HepG2 (cell line): ENCODE measurements around the gene EXOC3L2. TPM values are rescaled to one million over a fixed set of nuclear protein-coding genes. Genes with fewer than 3 reads are reported as not detected.

Source experiments
- ARNT ChIP-seq: fragments of 450-650 bp; IDR thresholded peaks from 2 replicates; pipeline ENCODE4 v1.6.1; 2017
- CEBPB ChIP-seq: IDR thresholded peaks from 2 replicates; pipeline ENCODE4 v1.6.1; 2011; ENCODE audit warnings: low read depth, low read length, improper control_type of control experiment, borderline replicate concordance
- CEBPG ChIP-seq: IDR thresholded peaks from 2 replicates; pipeline ENCODE4 v1.6.1; 2016
- CHD2 ChIP-seq: IDR thresholded peaks from 2 replicates; pipeline ENCODE4 v1.6.1; 2011; ENCODE audit warnings: low read depth, low read length, improper control_type of control experiment
- GATAD1 ChIP-seq: IDR thresholded peaks from 2 replicates; pipeline ENCODE4 v1.6.1; 2016; ENCODE audit warnings: missing genetic modification reagents, missing compliant biosample characterization
- KDM5A ChIP-seq: fragments of 200-600 bp; sonication (generic); IDR thresholded peaks from 2 replicates; pipeline ENCODE4 v1.7.0; 2018; ENCODE audit warnings: antibody characterized with exemption, mild to moderate bottlenecking, low read length, borderline replicate concordance
- KLF16 ChIP-seq, 2 experiments: sonication (generic) in 1 of 2; formaldehyde crosslinking in 1 of 2; IDR thresholded peaks; 2 replicates each; pipeline versions ENCODE4 v1.6.1 to v1.8.0; 2016 to 2023; ENCODE audit warnings: missing genetic modification reagents in 2 of 2, missing compliant biosample characterization in 1 of 2
- MIER3 ChIP-seq: IDR thresholded peaks from 2 replicates; pipeline ENCODE4 v1.6.1; 2016; ENCODE audit warnings: missing compliant biosample characterization, borderline replicate concordance
- NCOA2 ChIP-seq: sonication (generic); formaldehyde crosslinking; IDR thresholded peaks from 2 replicates; pipeline ENCODE4 v1.8.0; 2022; ENCODE audit warnings: inconsistent platforms
- NFE2L1 ChIP-seq: sonication (generic); formaldehyde crosslinking; IDR thresholded peaks from 2 replicates; pipeline ENCODE4 v1.4.0; 2020; ENCODE audit warnings: missing genetic modification reagents, mild to moderate bottlenecking, borderline replicate concordance
- NFIC ChIP-seq: IDR thresholded peaks from 2 replicates; pipeline ENCODE4 v1.6.1; 2012; ENCODE audit warnings: mild to moderate bottlenecking, low read length, inconsistent platforms
- NFYC ChIP-seq: IDR thresholded peaks from 2 replicates; pipeline ENCODE4 v1.6.1; 2016; ENCODE audit warnings: missing genetic modification reagents, missing compliant biosample characterization
- SP5 ChIP-seq: IDR thresholded peaks from 2 replicates; pipeline ENCODE4 v1.6.1; 2016; ENCODE audit warnings: low read depth, borderline replicate concordance
- TBX2 ChIP-seq: sonication (generic); formaldehyde crosslinking; IDR thresholded peaks from 2 replicates; pipeline ENCODE4 v1.5.0; 2020; ENCODE audit warnings: missing genetic modification reagents, mild to moderate bottlenecking, borderline replicate concordance
- ZBTB42 ChIP-seq: sonication (generic); formaldehyde crosslinking; IDR thresholded peaks from 2 replicates; pipeline ENCODE4 v1.5.0; 2020; ENCODE audit warnings: mild to moderate bottlenecking, missing genetic modification reagents
- ZNF225 ChIP-seq: sonication (generic); formaldehyde crosslinking; IDR thresholded peaks from 2 replicates; pipeline ENCODE4 v1.4.0; 2020; ENCODE audit warnings: mild to moderate bottlenecking, missing genetic modification reagents
- ZNF256 ChIP-seq: sonication (generic); formaldehyde crosslinking; conservative IDR thresholded peaks from 2 replicates; pipeline ENCODE4 v1.4.0; 2020; ENCODE audit warnings: missing genetic modification reagents
- ZNF468 ChIP-seq: sonication (generic); formaldehyde crosslinking; IDR thresholded peaks from 2 replicates; pipeline ENCODE4 v1.8.0; 2022; ENCODE audit warnings: mild to moderate bottlenecking, moderate library complexity, missing genetic modification reagents
- ZNF678 ChIP-seq: sonication (generic); formaldehyde crosslinking; IDR thresholded peaks from 2 replicates; pipeline ENCODE4 v1.4.0; 2020; ENCODE audit warnings: mild to moderate bottlenecking, missing genetic modification reagents
- ZNF780A ChIP-seq: sonication (generic); formaldehyde crosslinking; IDR thresholded peaks from 2 replicates; pipeline ENCODE4 v1.8.0; 2022; ENCODE audit warnings: mild to moderate bottlenecking, missing genetic modification reagents, moderate library complexity
- polyA plus RNA-seq, 8 experiments: library from polyadenylated mRNA; depleted of rRNA in 3 of 8; stranded (reverse) in 7 of 8; unstranded in 1 of 8; fragments of >200 nt; fragmentation: Illumina TruSeq in 4 of 8; extraction: Trizol in 4 of 8; gene quantifications; 2 replicates each; pipeline versions ENCODE4 v1.2.1 to v1.2.3, GENCODE V29; 2011 to 2016; ENCODE audit warnings: low read depth in 4 of 8, missing spikeins in 1 of 8, mixed read lengths in 1 of 8; ENCODE audit not compliant: insufficient read depth in 1 of 8
- total RNA-seq, 5 experiments: library from RNA; depleted of rRNA; stranded (reverse); fragments of >200 nt; fragmentation: Illumina TruSeq; extraction: Trizol; gene quantifications; 2 replicates each; pipeline ENCODE4 v1.2.3, GENCODE V29; 2016; ENCODE audit warnings: low read depth in 1 of 5
- TF ChIP-seq, protein P1 (sequence below): sonication (generic); formaldehyde crosslinking; IDR thresholded peaks from 2 replicates; pipeline ENCODE4 v1.4.0; 2020; ENCODE audit warnings: missing genetic modification reagents
- TF ChIP-seq, protein P2 (sequence below): sonication (generic); formaldehyde crosslinking; IDR thresholded peaks from 2 replicates; pipeline ENCODE4 v1.5.1; 2020; ENCODE audit warnings: missing genetic modification reagents, mild to moderate bottlenecking, borderline replicate concordance
- TF ChIP-seq, protein P3 (sequence below): sonication (generic); formaldehyde crosslinking; IDR thresholded peaks from 2 replicates; pipeline ENCODE4 v1.4.0; 2020; ENCODE audit warnings: missing genetic modification reagents, borderline replicate concordance
- TF ChIP-seq, protein P4 (sequence below): sonication (generic); formaldehyde crosslinking; IDR thresholded peaks from 2 replicates; pipeline ENCODE4 v1.5.0; 2020; ENCODE audit warnings: mild to moderate bottlenecking, low read depth, missing genetic modification reagents, borderline replicate concordance
- TF ChIP-seq, protein P5 (sequence below): IDR thresholded peaks from 2 replicates; pipeline ENCODE4 v1.6.1; 2018; ENCODE audit warnings: missing genetic modification reagents

EXOC3L2 gene
- total and polyA plus RNA-seq, 2 of the 13 experiments (the other 11 are each of a cell fraction or from before 2014, with no cell fraction given) = 0.21 TPM; not detected in 1

DNA sequence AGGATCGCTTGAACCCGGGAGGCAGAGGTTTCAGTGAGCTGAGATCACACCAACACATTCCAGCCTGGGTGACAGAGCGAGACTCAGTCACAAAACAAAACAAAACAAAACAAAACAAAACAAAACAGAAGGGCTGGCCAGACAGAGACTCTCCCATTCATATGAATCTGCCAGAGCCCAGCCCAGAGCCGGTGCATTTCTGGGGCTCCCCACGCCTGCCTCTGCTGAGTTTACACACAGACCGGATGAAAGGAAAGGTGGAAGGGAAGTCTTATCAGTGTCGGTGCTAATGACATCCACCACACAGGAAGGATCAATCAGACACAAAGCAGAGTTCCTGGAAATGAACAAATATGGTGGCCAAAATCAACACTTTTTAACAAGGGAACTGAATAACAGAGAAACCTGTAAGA, 74.0 kb downstream of the EXOC3L2 start (continued):
- TF ChIP-seq NFYC (CRISPR knock-in tag) = no peak
- TF ChIP-seq ZNF678 (CRISPR knock-in tag) = no peak
- no peak for TF ChIP-seq CHD2
- no peak for TF ChIP-seq KLF16 (CRISPR knock-in tag; IDR thresholded peaks at IDR 0.05)
- peak; percentile 62; the same call in 1 of the 2 replicates for TF ChIP-seq NCOA2
- TF ChIP-seq NFE2L1 (CRISPR knock-in tag) = no peak
- TF ChIP-seq ARNT = no peak
- TF ChIP-seq, protein P1, sequence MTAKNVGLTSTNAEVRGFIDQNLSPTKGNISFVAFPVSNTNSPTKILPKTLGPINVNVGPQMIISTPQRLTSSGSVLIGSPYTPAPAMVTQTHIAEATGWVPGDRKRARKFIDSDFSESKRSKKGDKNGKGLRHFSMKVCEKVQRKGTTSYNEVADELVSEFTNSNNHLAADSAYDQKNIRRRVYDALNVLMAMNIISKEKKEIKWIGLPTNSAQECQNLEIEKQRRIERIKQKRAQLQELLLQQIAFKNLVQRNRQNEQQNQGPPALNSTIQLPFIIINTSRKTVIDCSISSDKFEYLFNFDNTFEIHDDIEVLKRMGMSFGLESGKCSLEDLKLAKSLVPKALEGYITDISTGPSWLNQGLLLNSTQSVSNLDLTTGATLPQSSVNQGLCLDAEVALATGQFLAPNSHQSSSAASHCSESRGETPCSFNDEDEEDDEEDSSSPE = no peak
- TF ChIP-seq, protein P2, sequence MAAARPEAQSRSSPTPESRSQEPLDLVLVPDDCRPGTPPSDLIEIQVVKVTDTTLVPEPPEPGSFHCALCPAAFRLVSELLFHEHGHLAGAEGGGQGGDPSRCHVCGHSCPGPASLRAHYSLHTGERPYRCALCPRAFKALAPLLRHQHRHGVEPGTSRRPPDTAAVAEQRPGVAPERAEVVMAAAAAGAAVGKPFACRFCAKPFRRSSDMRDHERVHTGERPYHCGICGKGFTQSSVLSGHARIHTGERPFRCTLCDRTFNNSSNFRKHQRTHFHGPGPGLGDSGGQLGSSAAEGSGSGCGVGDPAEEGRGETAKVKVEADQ (CRISPR knock-in tag) = no peak
- TF ChIP-seq ZNF780A = no peak
- no peak for TF ChIP-seq ZBTB42 (CRISPR knock-in tag)
- TF ChIP-seq SP5 = peak; percentile 34; the same call in 1 of the 2 replicates
- TF ChIP-seq TBX2 (CRISPR knock-in tag) = peak; percentile 98
- TF ChIP-seq, protein P3, sequence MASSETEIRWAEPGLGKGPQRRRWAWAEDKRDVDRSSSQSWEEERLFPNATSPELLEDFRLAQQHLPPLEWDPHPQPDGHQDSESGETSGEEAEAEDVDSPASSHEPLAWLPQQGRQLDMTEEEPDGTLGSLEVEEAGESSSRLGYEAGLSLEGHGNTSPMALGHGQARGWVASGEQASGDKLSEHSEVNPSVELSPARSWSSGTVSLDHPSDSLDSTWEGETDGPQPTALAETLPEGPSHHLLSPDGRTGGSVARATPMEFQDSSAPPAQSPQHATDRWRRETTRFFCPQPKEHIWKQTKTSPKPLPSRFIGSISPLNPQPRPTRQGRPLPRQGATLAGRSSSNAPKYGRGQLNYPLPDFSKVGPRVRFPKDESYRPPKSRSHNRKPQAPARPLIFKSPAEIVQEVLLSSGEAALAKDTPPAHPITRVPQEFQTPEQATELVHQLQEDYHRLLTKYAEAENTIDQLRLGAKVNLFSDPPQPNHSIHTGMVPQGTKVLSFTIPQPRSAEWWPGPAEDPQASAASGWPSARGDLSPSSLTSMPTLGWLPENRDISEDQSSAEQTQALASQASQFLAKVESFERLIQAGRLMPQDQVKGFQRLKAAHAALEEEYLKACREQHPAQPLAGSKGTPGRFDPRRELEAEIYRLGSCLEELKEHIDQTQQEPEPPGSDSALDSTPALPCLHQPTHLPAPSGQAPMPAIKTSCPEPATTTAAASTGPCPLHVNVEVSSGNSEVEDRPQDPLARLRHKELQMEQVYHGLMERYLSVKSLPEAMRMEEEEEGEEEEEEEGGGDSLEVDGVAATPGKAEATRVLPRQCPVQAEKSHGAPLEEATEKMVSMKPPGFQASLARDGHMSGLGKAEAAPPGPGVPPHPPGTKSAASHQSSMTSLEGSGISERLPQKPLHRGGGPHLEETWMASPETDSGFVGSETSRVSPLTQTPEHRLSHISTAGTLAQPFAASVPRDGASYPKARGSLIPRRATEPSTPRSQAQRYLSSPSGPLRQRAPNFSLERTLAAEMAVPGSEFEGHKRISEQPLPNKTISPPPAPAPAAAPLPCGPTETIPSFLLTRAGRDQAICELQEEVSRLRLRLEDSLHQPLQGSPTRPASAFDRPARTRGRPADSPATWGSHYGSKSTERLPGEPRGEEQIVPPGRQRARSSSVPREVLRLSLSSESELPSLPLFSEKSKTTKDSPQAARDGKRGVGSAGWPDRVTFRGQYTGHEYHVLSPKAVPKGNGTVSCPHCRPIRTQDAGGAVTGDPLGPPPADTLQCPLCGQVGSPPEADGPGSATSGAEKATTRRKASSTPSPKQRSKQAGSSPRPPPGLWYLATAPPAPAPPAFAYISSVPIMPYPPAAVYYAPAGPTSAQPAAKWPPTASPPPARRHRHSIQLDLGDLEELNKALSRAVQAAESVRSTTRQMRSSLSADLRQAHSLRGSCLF (CRISPR knock-in tag) = no peak
- TF ChIP-seq ZNF225 (CRISPR knock-in tag) = no peak
- TF ChIP-seq, protein P4, sequence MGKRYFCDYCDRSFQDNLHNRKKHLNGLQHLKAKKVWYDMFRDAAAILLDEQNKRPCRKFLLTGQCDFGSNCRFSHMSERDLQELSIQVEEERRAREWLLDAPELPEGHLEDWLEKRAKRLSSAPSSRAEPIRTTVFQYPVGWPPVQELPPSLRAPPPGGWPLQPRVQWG (CRISPR knock-in tag) = no peak
- TF ChIP-seq ZNF256 (CRISPR knock-in tag) = no peak
- TF ChIP-seq, protein P5, sequence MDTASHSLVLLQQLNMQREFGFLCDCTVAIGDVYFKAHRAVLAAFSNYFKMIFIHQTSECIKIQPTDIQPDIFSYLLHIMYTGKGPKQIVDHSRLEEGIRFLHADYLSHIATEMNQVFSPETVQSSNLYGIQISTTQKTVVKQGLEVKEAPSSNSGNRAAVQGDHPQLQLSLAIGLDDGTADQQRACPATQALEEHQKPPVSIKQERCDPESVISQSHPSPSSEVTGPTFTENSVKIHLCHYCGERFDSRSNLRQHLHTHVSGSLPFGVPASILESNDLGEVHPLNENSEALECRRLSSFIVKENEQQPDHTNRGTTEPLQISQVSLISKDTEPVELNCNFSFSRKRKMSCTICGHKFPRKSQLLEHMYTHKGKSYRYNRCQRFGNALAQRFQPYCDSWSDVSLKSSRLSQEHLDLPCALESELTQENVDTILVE = no peak
- no peak for TF ChIP-seq MIER3 (CRISPR knock-in tag)
- TF ChIP-seq NFIC = no peak
- 0 out of 2 replicates have a peak, but pooled peaks have one; percentile 15 for TF ChIP-seq CEBPG
- no peak for TF ChIP-seq KDM5A
- TF ChIP-seq ZNF468 (CRISPR knock-in tag) = no peak
- TF ChIP-seq CEBPB = no peak
- TF ChIP-seq GATAD1 (CRISPR knock-in tag) = no peak
